ENCODE measurements around the gene RPLP1.

The RPLP1 gene

DNA sequence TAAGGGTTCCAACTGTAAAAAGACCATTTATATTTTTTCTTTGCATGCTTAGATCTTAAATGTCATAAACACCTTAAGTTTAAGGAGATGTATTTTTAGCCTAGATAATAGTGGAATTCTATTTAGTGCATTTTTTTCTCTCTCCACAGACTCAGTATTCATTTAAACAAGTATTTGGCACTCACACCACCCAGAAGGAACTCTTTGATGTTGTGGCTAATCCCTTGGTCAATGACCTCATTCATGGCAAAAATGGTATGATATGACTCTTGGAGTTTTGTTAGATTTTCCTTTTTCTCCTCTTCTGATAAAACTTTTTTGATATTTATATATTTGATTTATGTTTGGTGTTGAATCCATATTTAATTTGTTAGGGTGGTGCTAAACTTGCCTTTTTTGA lies 31.1 kb upstream of the RPLP1 start:
- ChIA-PET POLR2A (no interaction called here), CTCF (interaction anchor here (1.3 kb wide), 1 partner anchor 12 kb away, joined by 3 read pairs; no protein-coding TSS in a partner anchor)
- TF ChIP-seq CTCF (IDR thresholded peaks at IDR 0.05; ENCODE audit: control extremely low read depth, extremely low read depth, low read depth, missing control alignments): no peak
- no peak for DNase-seq (ENCODE audit: extremely low spot score)

DNA sequence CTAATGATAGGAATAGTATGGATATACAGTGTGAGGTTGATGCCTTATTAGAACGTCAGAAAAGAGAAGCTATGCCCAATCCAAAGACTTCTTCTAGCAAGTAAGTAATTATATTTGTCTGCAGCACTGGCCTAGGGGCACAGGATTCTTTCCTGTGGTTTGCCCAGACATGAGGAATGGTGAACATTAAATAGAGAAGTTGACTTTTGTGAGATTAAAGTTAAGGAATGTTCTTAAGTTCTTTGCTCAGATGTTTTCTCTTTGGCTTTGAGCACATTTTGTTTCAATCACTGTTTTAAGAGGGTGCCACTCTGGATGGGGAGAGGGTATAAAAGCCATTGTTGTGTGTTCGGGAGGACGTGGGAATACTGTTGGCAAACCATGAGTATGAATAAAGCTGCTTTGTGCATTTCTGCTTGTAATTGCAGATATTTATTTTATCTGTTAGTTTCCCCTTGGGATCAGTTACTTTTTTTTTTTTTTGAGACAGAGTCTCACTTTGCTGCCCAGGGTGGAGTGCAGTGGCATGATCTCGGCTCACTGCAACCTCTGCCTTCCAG lies 30.2 kb upstream of the RPLP1 start:
- ChIA-PET POLR2A (interaction anchor here (0.7 kb wide), 1 partner anchor 391 kb away, joined by 3 read pairs; no protein-coding TSS in a partner anchor), CTCF (interaction anchor here (1.3 kb wide), 1 partner anchor 11 kb away, joined by 3 read pairs; no protein-coding TSS in a partner anchor)
- TF ChIP-seq CTCF (IDR thresholded peaks at IDR 0.05; ENCODE audit: control extremely low read depth, extremely low read depth, low read depth, missing control alignments): no peak
- DNase-seq (ENCODE audit: extremely low spot score): no peak

GRCh38 chr15:69424001-69424400 lies 28.6 kb upstream of the RPLP1 start:
- TF ChIP-seq CTCF (IDR thresholded peaks at IDR 0.05; ENCODE audit: control extremely low read depth, extremely low read depth, low read depth, missing control alignments): no peak
- DNase-seq (ENCODE audit: extremely low spot score): no peak
- ChIA-PET POLR2A (no interaction called here), CTCF (interaction anchor here (1.0 to 1.3 kb wide), 2 partner anchors 10 to 12 kb away, joined by 3 read pairs; partner anchors contain the start of gene KIF23)

DNA sequence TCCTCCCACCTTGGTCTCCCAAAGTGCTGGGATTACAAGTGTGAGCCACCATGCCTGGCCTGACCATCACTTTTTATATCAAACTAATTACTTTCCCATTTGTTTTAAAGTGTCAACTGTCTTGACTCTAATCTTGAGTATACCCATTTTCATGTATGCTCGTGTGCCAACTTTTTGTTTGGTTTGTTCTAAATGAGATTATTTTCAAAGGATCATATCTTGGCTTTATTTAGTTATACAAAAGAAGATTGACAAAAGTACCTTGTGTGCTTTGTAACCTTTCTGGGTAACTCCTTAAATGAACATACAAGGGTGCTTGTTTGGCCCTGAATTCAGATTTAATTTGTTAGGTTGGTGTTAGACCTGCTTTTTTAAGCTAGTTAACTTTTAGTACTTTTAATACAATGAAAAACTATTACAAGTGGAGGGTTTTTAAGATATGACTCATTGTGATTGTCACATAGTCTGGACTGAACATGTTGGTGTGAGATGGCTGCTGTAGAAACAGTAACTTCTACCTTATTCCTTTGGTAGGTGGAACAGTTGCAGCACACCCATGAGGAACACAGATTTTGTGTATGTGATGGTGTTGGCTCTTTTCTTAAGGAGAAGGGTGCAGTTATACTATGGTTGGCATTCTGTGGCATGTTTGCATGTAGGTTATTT lies 27.7 kb upstream of the RPLP1 start:
- no peak for TF ChIP-seq CTCF (IDR thresholded peaks at IDR 0.05; ENCODE audit: control extremely low read depth, extremely low read depth, low read depth, missing control alignments)
- POLR2A ChIA-PET: no interaction called here
- no peak for DNase-seq (ENCODE audit: extremely low spot score)
- CTCF ChIA-PET: interaction anchor here (1.0 to 1.3 kb wide), 3 partner anchors 11 to 21 kb away, joined by 3 read pairs; partner anchors contain the start of gene KIF23

- ChIA-PET CTCF (interaction anchor here (0.8 to 4.8 kb wide), 3 partner anchors 12 to 28 kb away, joined by 3 to 20 read pairs (median 16); partner anchors contain the start of gene RPLP1), POLR2A (no interaction called here)
- TF ChIP-seq CTCF (IDR thresholded peaks at IDR 0.05; ENCODE audit: control extremely low read depth, extremely low read depth, low read depth, missing control alignments): no peak
- DNase-seq (ENCODE audit: extremely low spot score): no peak
Measured at GRCh38 chr15:69433831-69434230, 18.8 kb upstream of the RPLP1 start.

DNA sequence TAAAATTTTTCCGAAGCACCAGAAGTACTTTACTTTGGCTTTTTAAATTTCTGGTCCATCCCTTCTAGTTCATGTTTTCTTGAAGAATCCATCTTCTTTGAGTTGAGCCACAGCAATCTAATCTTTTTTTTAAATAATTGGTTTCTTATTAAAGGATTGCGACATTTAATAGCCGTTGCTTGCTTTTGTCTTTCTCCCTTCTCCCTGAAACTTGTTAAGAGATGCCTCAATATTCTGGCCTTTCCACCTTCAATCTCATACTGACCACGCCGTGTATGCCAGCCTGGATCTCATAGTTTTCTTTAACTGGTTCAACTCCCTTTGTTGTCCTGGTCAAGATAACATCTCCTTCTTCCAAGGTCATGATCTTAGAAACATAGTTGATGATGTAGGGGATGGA lies 18.4 kb upstream of the RPLP1 start:
- no peak for DNase-seq (ENCODE audit: extremely low spot score)
- ChIA-PET CTCF (interaction anchor here (4.8 kb wide), 1 partner anchor 28 kb away, joined by 20 read pairs; no protein-coding TSS in a partner anchor), POLR2A (interaction anchor here (1.1 kb wide), 1 partner anchor 19 kb away, joined by 7 read pairs; no protein-coding TSS in a partner anchor)

More for the DNA sequence above, 18.4 kb upstream of the RPLP1 start:
- TF ChIP-seq CTCF (IDR thresholded peaks at IDR 0.05; ENCODE audit: control extremely low read depth, extremely low read depth, low read depth, missing control alignments): no peak
